NCI-H1048 (cell line): ENCODE data around the gene LY6G6F.

Experiments
- DNase-seq: peaks from one replicate; lab custom pipeline; 2025; lab: John Stamatoyannopoulos, UW

LY6G6F gene

GRCh38 chr6:31676904-31677303 lies 29.8 kb upstream of the LY6G6F start:
- no peak for DNase-seq

DNA sequence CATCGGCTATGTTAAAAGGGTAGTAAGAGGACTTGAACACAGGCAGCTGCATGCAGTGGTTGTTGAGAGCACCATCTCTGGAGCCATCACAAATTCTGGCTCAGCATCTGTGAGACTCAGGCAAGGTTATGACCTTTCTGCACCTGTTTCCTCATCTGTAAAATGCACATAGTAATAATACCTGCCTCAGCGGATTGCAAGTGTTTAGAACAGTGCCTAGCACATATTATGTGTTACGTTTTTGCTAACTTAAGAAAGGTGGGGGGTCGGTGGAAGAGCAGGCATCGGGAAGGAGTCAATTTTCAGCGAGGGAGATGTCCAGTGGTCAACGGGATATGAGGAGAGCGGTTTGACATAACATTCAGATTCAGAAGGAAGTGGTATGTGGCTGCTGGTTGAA lies 28.7 kb upstream of the LY6G6F start:
- DNase-seq, result no peak

- no peak for DNase-seq
Measured at GRCh38 chr6:31680226-31681134, 26.2 kb upstream of the LY6G6F start, which contains the start of gene LY6G5C. Gene LY6G5C (minus strand): TSS chr6:31681067. CDS start chr6:31680373, 694 bp downstream.

DNA sequence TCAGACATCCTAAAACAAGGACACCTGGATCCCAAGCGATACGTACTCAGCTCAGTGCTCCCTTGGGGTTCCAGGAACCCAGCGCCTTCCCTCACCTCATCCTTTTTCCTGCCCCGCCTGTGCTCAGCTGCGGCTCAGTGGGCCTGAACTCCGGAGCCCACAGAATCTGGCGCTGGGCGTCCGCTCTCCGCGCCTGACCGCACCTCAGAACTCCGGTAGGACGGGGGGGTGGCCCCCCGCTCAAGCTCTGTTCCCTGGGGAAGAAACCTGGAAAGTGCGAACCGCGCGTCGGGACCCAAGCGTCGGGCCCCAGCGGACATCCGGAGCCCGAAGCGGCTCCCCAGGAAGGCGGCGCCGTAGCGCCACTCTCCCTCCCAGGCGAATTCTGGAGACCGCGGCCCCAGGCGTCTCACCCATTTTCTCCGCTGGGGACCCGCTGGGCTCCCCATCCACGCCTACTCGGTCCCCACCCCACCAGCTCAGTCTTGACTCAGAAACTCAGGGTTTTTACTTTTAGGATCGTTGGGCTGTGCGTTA lies 25.5 kb upstream of the LY6G6F start:
- DNase-seq, result no peak

- no peak for DNase-seq
Measured at GRCh38 chr6:31683591-31683990, 23.1 kb upstream of the LY6G6F start.

DNA sequence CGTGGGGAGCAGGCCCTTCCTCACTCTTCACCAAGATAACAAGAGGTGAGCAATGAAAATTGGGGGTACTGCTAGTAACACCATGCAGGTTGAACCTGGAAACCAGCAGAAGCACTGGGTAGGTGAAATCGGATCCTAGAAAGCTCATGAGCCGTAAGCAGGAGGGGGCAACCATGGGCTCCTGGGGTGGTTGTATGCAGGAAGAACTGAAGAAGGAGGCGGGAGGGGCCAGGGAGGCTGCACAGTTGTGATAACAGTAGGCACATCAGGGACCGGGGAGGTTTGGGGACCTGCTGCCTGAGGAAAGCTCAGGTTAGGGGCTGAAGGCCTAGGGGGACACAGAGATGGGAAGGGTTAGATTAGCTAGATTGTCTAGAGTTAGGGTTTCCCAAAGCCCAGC lies 20.2 kb upstream of the LY6G6F start:
- no peak for DNase-seq

GRCh38 chr6:31687321-31687720 lies 19.3 kb upstream of the LY6G6F start:
- DNase-seq, result no peak

- DNase-seq, result no peak
Measured at GRCh38 chr6:31687860-31688693, 18.6 kb upstream of the LY6G6F start.

- DNase-seq, result no peak
Measured at GRCh38 chr6:31689249-31690110, 17.2 kb upstream of the LY6G6F start.

DNA sequence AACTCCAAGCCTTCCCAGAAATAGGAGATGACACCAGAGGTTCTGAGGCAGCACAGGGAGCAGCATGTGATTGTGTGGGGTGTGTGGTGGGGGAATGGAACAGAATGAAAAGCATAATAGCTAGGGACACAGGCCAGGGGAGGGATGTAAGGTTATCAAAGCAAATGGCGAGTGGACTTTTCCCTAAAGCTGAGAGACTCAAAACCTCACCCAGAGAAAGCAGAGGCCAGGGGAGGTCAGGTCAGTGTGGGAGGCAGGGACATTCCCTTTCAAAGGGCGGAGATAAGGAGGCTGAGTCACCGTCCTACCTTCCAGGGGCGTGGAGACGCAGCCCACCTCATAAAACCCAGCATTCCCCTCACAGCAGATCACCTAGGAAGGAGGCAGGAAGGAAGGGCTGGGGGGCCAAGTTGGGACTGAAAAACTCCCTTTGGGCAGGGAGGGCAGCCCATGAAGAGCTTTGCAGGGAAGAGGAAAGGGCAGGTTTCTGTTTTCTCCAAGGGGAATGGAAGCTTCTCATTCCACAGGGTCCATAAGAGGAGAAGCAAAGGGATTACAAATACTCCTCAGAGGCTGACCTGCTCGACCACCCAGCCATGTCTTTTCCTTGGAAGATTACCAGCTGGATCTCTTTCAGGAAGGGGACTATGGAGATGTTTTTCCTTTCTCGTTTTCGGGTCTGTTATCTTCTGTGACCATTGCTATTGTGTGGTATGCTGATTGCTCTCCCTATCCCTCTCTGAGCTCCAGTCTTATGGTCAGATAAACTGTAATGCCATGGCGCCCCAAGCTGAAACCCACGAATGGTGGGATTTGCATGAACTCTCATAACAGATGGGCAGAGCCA lies 16.2 kb upstream of the LY6G6F start:
- DNase-seq, result no peak

- no peak for DNase-seq
Measured at GRCh38 chr6:31691078-31691463, 15.6 kb upstream of the LY6G6F start.

DNA sequence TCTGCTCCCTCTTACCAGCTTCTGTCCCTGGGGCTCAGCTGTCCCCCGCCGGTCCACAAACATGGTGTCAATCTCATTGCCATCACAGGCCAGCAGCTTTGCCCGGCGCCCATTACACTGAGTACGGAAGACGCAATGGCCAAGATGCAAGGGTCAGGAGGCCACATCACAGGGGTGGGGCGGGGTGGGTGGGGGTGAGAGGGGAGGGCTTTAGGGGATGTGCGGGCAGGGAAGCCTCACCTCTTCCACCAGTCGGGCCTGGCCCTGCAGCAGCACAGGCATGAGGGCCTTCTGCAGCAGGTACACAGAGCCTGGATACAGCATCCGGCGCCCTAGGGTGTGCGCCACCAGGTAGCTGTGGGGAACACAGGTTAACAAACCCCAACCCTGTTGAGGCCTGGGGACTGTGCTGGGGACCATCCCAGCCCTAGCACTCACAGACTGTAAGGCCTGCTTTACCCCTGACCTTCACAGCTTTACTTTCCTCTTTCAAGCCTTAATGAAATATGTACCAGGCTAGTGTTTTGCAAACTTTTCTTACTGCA lies 15.0 kb upstream of the LY6G6F start:
- DNase-seq, result no peak

GRCh38 chr6:31692353-31692752 lies 14.3 kb upstream of the LY6G6F start:
- no peak for DNase-seq

GRCh38 chr6:31692886-31693285 lies 13.8 kb upstream of the LY6G6F start:
- DNase-seq, result no peak

- DNase-seq, result no peak
Measured at GRCh38 chr6:31693535-31693934, 13.1 kb upstream of the LY6G6F start.

DNA sequence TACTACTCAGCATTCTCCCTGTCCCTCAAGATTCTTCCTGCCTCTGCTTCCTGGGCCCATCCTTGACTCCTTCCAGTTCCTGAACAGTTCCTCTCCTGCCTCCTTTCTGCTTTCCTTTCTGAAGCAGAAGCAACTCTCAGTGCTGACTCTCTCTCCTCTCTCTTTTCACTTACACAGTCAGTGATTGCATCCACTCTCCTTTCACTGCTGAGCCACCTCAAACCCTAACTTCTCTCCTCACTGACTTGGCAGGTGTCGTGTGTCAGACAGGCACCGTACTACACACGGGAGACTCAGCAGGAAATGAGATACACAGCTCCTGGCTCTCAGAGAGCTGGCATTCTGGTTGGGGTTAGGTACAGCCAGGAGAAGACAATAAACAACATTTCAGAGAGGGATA lies 9.1 kb upstream of the LY6G6F start:
- DNase-seq, result no peak

DNA sequence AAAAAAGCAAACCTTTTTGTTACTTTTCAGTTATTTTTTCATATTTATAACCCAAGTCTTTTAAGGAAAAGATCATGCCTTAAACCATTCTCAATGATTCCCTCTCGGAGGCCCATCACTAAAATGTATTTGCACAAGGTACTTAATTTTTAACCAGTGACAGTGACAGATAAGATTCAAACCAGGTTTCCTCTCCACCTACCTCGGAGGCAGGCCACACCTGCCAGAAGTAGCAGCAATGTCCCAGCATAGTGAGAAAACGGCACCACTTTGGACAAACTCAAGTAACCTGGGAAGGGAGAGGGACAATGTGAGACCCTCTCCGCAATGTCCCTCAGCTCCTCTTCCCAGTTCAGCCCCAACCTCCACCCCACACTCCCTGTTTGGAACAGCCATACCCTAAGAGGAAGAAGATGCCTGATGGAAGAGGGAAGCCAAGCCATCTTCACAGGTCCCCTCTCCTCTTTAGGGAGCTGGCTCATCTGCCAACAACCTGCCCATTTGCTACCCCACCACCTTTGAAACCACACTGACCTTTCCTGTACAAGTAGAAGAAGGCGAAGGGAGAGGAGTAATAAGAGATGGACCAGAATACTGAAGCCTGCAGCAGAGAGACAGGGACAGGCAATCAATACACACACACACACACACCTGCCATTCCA lies 5.8 kb upstream of the LY6G6F start:
- DNase-seq, result no peak

GRCh38 chr6:31701666-31702404 lies 4.8 kb upstream of the LY6G6F start:
- no peak for DNase-seq

DNA sequence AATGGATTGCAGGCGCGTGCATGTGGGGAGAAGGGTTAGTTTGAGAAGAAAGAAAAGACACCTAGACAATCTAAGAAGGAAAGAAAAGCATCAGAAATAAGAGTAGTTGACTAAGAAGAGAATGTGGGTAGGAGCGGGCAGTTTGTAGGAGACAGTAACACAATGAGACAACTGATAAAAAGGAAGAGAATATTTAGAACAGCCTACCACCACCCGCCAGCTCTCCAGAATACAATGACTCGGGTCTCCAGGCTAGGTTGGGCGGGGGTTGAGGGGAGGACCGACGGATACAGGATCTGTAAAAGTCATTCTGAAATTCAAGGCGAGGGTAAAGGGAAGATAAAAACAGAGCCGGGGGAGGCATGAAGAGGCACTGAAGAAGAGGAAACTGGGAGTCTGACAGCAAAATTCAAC lies 4.3 kb upstream of the LY6G6F start:
- no peak for DNase-seq
